ENCODE data around the gene RNF7. TPM values are rescaled to one million over a fixed set of nuclear protein-coding genes. Genes with fewer than 3 reads are reported as not detected.
A peak's percentile ranks its signal among the peaks of the same experiment; 100 is the strongest.

Gene RNF7
- total RNA-seq, 4 donors from 2014 or later: 67.9 to 89.8 (median 77.4) TPM

DNA sequence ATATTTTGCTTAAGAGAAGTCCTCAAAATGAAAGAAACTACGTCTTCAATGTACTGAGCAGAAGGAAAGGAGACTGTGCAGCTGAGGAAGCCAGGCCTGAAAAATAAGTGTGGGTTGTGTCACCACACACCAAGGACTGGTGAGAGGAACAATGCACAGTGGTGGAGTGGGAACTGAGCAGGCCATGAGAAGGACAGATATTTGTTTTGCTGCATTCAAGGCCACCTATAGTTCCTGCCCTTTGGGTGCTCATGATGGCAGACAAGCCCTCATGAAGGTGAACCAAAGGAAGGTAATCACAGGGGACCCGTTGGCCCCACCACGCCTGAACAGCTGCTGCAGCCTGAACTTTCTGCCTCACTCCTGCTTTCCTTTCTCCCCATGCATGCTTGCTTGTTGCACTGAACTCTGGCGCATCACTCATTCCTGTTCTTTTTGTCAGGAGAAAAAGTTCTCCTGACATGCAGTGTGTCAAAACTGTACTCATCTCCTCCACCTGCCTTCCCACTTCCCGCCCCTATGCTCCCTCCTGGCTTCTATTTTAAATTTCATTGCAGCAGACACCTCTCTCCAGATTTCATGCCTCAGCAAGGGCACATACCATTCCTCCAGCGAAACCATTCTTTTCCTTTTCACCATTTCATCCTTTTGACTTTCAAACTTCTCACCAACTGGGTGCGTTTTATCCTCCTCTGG, 2.2 kb upstream of the RNF7 start:
- ATAC-seq (ENCODE audit: low FRiP score): no peak
- no peak for DNase-seq (ENCODE audit: low spot score)
- no peak for TF ChIP-seq CTCF (IDR thresholded peaks at IDR 0.05)

DNA sequence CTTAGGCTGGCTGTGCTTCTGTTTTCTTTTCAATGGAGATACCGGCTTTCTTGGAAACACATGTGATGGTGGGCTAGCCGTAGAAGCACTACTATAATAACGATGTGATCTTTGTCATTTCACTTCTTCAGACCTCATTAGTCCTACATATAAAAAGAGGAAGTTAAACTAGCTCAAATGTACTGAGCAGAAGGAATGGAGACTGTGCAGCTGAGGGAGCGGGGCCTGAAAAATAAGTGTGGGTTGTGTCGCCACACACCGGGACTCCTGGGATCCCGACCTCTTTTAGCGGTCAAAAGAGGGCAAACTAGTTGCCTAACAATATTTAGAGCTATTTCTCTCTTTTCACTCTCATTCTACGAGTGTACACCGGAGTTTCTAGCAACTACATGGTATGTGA, 1.0 kb upstream of the RNF7 start:
- no peak for DNase-seq (ENCODE audit: low spot score)
- no peak for ATAC-seq (ENCODE audit: low FRiP score)

GRCh38 chr3:141737678-141738021, 448 bp upstream of the RNF7 start:
- TF ChIP-seq CTCF (IDR thresholded peaks at IDR 0.05): no peak
- ATAC-seq (ENCODE audit: low FRiP score) (no peak), DNase-seq (ENCODE audit: low spot score) (no peak)

More for the DNA sequence above, 1.0 kb upstream of the RNF7 start:
- no peak for TF ChIP-seq CTCF (IDR thresholded peaks at IDR 0.05)

DNA sequence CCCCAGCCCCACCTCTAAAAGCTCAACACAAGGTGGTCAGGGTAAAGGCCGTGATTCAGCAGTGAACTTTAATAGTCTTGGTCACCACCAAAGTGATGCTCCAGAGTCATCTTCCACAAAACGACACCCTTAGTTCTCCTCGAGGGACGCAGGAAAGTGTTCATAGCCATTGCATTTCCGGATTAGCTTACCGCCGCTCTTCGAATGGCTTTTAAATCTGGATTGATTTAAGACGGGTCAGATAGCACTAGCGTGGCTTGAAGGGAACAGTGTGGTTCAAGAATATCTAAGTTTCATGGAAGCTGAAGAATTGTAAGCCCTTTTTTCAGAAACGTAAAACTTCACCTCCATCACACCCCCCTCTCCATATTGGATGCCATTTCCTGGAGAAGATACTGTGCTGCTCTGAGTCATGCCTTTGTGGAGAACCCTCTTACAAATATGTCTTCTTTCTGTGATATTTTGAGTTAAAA, 829 bp downstream of the RNF7 start:
- TF ChIP-seq CTCF (IDR thresholded peaks at IDR 0.05): no peak
- no peak for DNase-seq (ENCODE audit: low spot score)
- peak; percentile 2 for ATAC-seq (ENCODE audit: low FRiP score)

DNA sequence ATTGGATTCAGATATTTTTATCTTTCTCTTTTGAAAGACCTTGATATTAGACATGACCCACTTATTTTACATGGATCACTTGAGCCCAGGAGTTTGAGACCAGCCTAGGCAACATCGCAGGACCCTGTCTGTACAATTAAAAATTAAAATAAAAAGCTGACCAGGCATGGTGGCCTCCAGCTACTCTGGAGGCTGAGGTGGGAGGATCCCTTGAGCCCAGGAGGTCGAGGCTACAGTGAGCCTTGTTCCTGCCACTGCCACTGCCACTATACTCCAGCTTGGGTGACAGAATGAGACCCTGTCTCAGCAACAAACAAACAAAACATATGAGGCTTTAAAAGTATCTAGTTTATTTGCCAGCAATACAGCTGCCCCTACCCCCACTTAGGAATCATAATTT, 1.6 kb downstream of the RNF7 start:
- DNase-seq (ENCODE audit: low spot score) (no peak), ATAC-seq (ENCODE audit: low FRiP score) (no peak)
- TF ChIP-seq CTCF (IDR thresholded peaks at IDR 0.05): no peak

GRCh38 chr3:141740349-141740748, 2.3 kb downstream of the RNF7 start:
- no peak for DNase-seq (ENCODE audit: low spot score)
- ATAC-seq (ENCODE audit: low FRiP score): no peak
- TF ChIP-seq CTCF (IDR thresholded peaks at IDR 0.05): no peak

DNA sequence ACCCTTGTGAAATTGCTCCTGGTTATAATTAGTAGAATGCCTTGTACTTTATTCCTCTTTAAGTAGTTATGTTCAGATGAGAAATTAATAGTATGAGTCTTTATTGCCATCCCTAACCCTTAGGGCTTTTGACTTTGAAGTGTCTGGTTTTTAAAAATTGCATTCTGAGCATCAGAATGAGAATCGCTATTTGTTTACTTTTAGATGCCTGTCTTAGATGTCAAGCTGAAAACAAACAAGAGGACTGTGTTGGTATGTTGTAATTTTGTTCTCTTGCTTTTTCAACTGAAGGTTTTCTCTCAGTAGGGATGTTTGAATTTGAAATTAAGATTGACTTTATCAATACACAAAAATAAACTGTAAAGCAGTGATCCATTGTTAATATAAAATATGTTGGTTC, 5.2 kb downstream of the RNF7 start:
- TF ChIP-seq CTCF (IDR thresholded peaks at IDR 0.05): no peak
- no peak for DNase-seq (ENCODE audit: low spot score)
- no peak for ATAC-seq (ENCODE audit: low FRiP score)

Measured in omental fat pad (tissue), 4 donors.